Measurements from ENCODE around the gene MYOM3.

The MYOM3 gene

DNA sequence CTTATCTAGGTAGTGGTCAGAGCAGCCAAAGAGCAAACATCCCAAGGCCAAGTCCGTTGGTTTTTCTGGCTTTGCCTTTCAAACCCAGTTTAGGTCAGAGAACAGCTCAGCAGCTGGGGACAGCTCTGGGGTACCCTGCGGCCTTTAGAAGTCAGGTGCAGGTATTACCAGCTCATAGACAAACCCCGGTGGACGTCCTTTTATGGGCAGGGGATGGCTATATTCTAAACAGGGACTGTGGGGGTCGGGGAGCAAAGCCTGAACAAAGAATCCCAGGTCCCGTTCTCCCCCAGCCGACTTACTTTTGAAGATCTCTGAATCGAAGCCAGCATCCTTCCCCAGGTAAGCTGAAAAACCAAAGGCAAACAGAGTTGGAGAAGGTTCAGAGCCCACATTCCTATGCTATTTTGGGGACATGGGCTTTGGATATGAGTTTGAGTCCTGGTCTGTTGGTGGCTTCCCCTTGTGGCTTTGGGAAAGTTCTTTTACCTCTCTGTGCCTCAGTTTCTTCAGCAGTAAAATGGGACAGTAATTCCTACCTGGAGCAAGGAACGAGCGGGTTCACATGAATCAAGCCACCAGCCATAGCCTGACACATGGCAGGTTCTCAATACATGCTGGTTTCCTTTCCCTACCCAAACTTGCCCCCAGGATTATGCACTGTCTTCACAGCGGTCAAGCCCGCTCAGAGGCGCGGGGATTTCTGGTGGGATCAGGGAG, 16.6 kb downstream of the MYOM3 start:
- DNase-seq, result no peak

GRCh38 chr1:24094554-24094953, 17.4 kb downstream of the MYOM3 start:
- DNase-seq, result no peak

DNA sequence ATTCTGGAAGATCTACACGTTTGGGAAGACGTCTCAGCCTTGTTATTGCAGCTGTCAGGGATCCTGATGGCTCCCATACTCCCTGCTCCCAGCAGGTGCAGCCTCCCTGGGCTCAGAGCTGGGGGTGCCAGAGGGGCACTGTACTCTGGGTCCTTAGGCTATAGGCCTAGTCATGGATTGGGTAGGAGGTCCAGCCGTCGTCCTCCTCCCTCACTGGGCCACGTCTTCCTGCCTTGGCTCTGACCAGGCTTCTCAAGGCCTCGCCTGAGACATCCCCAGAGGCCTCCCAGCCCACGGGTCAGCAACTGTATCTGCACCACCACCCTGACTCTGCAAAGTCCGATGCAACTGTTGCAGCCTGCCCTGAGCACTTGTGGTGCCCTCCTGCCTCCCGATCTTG, 18.2 kb downstream of the MYOM3 start:
- DNase-seq, result no peak

DNA sequence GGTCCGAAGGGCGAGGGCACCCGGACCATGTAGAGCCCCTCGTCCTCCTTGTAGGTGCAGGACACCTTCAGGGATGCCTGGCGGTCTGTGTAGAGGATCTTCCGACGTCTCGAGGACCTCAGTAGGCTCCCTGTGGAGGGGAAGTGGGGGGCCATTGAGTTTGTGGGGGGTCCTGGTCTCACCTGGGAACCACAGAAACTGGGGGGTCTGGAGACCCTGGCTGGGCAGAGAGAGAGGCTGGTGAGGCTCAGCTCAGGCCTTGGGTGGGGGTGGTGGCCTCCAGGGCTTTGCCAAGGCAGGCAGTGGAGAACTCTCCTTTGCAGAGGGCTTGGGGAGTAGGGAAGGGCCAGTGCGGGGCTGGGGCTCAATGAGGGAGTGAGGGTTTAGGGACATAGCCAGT, 19.0 kb downstream of the MYOM3 start:
- no peak for DNase-seq

GRCh38 chr1:24091971-24092482, 19.9 kb downstream of the MYOM3 start:
- DNase-seq, result no peak

GRCh38 chr1:24090736-24091135, 21.2 kb downstream of the MYOM3 start:
- no peak for DNase-seq

DNA sequence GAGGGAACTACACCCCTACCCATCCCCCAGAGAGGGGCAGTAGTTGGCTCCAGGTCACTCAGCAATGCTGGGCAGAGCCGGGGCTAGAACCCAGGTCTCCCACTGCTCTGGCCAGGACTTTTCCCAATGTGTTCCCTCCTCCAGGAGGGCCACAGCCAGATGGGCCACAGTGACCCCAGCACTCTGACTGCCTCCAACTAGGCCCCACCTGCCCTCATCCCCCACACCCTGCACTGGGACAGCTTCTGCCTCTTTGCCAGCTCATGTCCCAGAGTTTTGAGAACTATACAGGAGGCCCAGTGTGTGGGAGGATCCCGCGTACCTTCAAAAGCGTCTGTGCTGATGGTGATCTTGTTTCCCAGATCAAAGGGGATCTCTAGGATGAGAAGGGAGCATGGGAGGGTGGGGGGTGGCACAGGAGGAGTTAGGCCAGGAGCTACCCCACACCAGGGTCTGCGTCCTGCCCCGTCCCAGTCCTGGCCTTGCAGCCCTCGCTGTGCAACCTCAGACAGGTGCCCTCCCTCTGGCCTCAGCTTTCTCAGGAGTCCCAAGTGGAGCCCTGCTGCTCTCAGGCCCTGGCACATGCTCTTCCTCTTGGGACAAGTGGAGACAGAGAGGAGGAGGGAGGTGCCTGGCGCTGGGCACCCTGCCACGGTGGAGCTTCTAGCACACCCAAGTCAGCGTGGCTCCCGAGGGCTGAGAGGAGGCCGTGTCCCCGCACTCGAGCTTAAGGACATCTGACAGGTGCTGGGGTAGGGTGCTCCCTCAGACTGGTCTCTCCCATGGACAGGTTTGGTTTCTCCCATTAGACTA, 22.0 kb downstream of the MYOM3 start:
- DNase-seq, result no peak

DNA sequence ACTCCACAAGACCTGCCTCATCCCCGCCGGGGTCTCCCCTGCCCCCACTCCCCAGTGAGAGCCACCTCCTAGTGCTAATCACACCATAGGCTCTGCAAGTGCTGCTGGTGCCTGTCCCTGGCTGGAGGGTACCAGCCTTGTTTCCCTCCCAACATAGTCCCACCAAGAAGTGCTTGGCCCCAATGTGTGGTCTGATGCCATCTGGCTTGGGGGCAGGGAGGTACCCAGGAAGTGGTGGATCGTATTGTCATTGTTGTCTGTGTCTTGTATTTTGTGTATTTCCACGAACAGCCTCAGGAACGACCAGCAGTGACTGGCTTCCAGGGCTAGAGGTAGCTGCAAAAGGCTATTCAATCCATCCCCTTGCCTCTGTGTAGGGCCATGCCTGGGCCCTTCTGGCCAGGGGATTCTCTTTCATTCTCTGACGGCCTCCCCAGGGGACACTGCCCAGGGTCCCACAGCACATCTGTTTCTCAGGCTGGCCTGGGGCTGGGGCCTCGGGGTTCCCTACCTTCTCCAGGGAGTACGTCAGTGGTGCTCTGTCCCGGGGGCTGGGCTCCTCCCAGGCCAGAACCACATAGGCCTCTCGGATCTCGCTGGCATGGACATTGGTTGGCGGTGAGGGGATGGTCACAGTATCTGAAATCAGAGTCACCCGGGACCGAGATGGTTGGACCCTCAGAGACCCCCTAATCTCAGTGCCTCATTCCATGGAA, 22.8 kb downstream of the MYOM3 start:
- no peak for DNase-seq

DNA sequence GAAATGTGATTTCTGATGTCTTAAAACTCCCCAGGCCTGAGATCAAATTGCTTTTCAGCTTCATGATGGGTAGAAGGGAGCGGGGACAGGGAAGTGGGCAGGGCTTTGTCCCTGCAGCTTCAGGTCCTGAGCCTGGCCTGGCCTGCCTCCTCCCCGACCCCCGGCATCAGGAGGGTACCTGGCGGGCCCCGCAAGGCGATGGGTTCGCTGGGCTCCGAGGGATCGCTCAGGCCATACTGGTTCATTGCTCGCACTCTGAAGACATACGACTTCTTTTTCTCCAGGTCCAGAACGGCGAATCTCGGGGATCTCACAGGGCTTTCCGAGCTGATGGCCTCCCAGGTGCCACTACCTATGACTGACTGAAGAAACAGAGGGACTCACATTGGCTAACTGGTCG, 25.5 kb downstream of the MYOM3 start:
- DNase-seq, result no peak

DNA sequence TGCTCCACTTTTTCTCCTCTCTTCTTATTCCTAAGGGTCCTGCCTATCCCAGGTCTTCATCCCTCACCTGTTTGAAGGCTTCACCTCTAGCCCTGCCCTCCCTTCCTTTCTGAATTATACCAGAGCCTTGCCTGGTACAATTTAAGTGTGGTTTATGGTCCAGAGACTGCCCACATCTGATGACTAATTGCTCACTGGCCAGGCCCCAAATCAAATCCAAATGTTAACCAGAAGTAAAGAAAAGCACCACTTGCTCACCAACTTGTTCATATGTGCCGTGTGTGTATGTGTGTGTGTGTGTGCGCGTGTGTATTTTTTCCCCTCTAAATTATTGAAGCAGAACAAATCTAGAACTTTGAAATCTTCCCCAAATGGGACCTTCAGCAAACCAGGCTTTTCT, 26.4 kb downstream of the MYOM3 start:
- DNase-seq, result no peak

GRCh38 chr1:24085007-24085406, 26.9 kb downstream of the MYOM3 start:
- no peak for DNase-seq

DNA sequence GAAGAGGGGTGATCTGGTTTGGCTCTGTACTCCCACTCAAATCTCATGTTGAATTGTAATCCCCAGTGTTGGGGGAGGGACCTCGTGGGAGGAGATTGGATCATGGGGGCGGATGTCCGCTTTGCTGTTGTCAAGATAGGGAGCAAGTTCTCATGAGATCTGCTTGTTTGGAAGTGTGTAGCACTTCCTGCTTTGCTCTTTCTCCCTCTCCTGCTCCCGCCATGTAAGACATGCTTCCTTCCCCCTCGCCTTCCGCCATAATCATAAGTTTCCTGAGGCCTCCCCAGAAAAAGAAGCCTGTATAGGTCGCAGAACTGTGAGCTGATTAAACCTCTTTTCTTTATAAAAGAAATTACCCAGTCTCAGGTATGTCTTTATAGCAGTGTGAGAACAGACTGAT, 27.9 kb downstream of the MYOM3 start:
- DNase-seq, result no peak

DNA sequence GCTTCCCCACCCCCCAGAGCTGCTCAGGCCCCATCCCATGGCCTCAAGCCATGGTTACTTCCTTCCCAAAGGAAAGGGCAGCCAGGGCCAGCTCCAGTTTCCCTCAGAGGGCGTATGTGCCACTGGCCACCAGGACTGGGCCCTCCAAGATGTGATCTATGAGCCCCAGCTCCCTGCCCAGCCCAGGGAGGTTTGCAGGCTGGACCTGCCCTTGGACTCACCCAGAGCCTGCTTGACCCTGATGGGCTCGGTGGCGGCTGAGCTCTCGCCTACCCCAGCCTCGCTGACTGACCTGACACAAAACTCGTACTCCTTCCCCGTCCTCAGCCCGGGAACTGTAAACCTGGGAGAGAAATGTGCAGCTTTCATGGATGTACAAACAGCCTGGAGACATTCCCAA, 29.6 kb downstream of the MYOM3 start:
- DNase-seq, result no peak

GRCh38 chr1:24081190-24081589, 30.7 kb downstream of the MYOM3 start:
- DNase-seq, result no peak

- no peak for DNase-seq
These were observed 31.8 kb downstream of the MYOM3 start for GRCh38 chr1:24080131-24080530.

DNA sequence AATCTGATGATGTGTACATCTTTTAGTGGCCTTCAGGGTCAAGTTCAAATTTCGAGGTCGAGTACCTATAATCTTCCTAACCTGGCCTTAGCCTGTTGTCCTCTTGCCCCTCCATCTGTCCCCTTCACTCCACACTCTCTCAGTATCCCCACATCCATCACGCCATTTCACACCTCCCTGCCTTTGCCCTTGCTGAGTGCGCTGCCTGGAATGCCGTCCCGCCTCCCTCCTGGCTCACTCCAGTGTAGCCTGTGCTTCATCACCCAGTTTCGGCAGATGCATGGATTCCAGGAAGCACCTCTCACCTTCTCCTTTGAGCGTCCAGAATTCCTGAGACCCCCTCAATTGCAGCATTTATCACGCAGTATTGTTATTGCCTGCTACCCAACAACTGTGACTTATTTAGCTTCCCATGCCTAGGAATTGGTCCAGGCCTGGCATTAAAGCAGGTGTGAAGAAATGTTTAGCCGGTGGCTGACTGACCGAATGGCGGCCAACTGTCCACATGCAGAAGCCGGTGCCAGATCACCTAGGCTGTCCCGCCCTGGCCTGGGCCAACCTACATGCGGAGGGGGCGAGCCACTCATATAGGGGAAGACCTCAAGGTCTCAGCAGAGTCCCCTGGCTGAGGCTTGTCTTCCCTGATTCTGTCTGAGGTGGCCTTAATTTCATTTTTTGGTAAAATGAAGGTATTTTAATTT, 34.5 kb downstream of the MYOM3 start:
- DNase-seq, result no peak

GRCh38 chr1:24075946-24076345, 36.0 kb downstream of the MYOM3 start:
- DNase-seq, result no peak

- no peak for DNase-seq
These were observed 36.4 kb downstream of the MYOM3 start for GRCh38 chr1:24075590-24075854.

GRCh38 chr1:24074817-24075589, 36.9 kb downstream of the MYOM3 start:
- DNase-seq, result no peak

DNA sequence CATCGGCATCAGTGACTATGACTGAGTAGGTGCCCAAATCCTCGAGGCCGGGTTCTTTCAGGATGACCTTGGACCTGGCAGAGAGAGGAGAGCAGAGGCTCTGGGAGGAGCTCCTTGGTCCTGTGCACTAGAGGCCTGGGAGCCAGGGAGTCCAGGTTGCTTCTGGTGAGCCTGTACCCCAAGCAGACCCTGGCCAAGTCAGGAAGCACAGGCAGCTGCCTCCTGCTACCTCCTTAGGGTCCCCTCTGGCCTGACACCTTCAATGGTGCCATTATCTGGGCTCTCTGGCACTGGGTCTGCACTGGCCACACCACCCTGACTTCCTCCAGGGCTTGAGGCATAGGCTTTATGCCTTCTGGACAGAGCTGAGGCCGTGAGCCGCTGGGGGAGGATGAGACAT, 37.7 kb downstream of the MYOM3 start:
- no peak for DNase-seq

DNA sequence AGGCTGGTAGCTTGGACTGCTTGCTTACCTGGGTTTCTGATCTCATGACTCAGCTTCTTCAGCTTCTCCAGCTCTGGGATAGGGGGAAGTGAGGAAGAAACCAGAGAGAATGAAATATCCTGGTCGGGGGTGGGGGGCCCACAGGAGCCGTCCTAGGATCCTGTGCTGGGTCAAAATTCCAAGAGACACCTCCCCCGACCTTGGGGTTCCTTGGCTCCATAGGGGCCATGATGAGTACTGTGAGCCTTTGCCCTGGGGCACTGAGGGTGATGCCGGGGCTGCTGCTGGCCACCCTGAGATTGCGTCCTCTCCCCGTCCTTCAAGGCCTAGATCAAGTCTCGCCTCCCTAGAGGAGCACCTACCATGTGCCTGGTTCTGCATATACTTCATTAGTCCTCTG, 40.0 kb downstream of the MYOM3 start:
- DNase-seq, result no peak

- DNase-seq, result peak; percentile 23
These were observed 41.0 kb downstream of the MYOM3 start for GRCh38 chr1:24070821-24071393.

All from NCI-H1436 treated with DMSO at 0.1 percent for 48 hours (cell line).